ENCODE data around the gene TAF11L14.

DNA sequence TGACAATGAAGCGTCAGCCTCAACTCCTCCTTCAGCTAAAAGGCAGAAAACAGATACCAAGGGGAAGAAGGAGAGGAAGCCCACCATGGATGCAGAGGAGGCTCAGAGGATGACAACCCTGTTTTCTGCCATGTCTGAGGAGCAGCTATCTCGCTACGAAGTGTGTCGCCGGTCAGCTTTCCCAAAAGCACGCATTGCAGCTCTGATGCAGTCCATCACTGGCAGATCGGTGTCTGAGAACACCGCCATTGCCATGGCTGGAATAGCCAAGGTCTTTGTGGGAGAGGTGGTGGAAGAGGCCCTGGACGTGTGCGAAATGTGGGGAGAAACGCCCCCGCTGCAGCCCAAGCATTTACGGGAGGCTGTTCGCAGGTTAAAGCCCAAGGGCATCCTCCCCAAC lies 29.3 kb upstream of the TAF11L14 start:
- TF ChIP-seq YY1 (IDR thresholded peaks at IDR 0.05; ENCODE audit: insufficient read depth, insufficient read length) = no peak
- no peak for TF ChIP-seq ZNF274 (IDR thresholded peaks at IDR 0.05; ENCODE audit: low read depth, low read length)

Data from NT2/D1 (cell line).